Osteocyte (in vitro differentiated cells): Measurements from ENCODE around the gene WFDC11. TPM values are rescaled to one million over a fixed set of nuclear protein-coding genes. Genes with fewer than 3 reads are reported as not detected.

Experiments used
- DNase-seq: peaks from one replicate; pipeline ENCODE4 v3.0.0; 2021; ENCODE audit warnings: mixed read lengths; ENCODE audit not compliant: unreplicated experiment; ENCODE audit errors: extremely low spot score
- H3K27ac Mint-ChIP-seq: one replicate; pipeline ENCODE4 v1.8.0; 2021; ENCODE audit warnings: mild to moderate bottlenecking, mixed read lengths; ENCODE audit not compliant: unreplicated experiment
- H3K27me3 Mint-ChIP-seq: one replicate; pipeline ENCODE4 v1.8.0; 2021; ENCODE audit warnings: mixed read lengths; ENCODE audit not compliant: unreplicated experiment
- H3K36me3 Mint-ChIP-seq: one replicate; pipeline ENCODE4 v1.8.0; 2021; ENCODE audit warnings: mixed read lengths; ENCODE audit not compliant: unreplicated experiment
- H3K4me1 Mint-ChIP-seq: one replicate; pipeline ENCODE4 v1.8.0; 2021; ENCODE audit warnings: mixed read lengths; ENCODE audit not compliant: unreplicated experiment
- H3K4me3 Mint-ChIP-seq: one replicate; pipeline ENCODE4 v1.8.0; 2021; ENCODE audit warnings: mild to moderate bottlenecking, moderate library complexity, mixed read lengths; ENCODE audit not compliant: unreplicated experiment
- H3K9me3 Mint-ChIP-seq: one replicate; pipeline ENCODE4 v1.8.0; 2021; ENCODE audit warnings: mixed read lengths; ENCODE audit not compliant: unreplicated experiment
- microRNA-seq: library from miRNA; unstranded; fragments of <30 nt; microRNA quantifications from one replicate; pipeline ENCODE4 v1.1.0, GENCODE V29; 2020; ENCODE audit not compliant: unreplicated experiment
- total RNA-seq: library from RNA; stranded (reverse); gene quantifications from 2 replicates; pipeline ENCODE4 v1.2.1, GENCODE V29; 2021
- TF ChIP-seq, protein P1 (sequence below): fragments of 200-600 bp; sonication (generic); IDR thresholded peaks from 2 replicates; pipeline ENCODE4 v1.5.0; 2021; ENCODE audit warnings: antibody characterized with exemption, mild to moderate bottlenecking, moderate library complexity

Gene WFDC11
- total RNA-seq, 1 donor from 2014 or later = not detected

DNA sequence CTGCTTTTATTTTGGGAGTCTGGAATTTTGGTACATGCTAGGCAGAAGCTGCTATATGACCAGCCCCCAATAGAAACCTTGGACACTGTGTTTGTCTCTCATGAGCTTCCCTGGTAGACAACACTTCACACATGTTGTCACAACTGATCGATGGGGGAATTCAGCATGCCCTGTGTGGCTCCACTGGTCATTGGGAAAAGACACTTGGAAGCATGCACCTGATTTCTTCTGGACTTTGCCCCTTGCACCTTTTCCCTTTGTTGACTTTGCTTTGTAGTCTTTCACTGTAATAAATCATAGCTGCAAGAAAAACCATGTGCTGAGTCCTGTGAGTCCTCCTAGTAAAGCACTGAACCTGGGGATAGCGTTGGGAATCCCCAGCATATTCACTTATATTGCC lies 48.4 kb downstream of the WFDC11 start:
- no peak overlapping the region for H3K4me3 Mint-ChIP-seq

DNA sequence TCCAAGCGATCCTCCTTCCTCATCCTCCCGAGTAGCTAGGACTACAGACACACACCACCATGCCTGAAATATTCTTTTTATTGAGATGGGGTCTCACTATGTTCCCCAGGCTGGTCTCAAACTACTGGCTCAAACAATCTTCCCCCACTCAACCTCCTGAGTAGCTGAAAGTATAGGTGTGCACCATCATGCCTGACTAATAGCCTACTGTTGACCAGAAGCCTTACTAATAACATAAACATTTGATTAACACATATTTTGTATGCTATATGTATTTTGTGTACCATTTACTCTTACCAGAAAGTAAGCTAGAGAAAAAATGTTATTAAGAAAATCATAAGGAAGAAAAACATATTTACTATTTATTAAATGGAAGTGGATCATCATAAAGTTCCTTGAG lies 52.4 kb downstream of the WFDC11 start:
- no peaks in the 10 kb centered on the region for H3K4me1 Mint-ChIP-seq
- H3K9me3 Mint-ChIP-seq = no peaks in the 10 kb centered on the region
- DNase-seq = no peak
- H3K36me3 Mint-ChIP-seq = no peaks in the 10 kb centered on the region
- H3K4me3 Mint-ChIP-seq = no peak overlapping the region
- H3K27ac Mint-ChIP-seq = no peak overlapping the region
- H3K27me3 Mint-ChIP-seq = peaks cover 3% of the 10 kb centered on the region
- TF ChIP-seq, protein P1, sequence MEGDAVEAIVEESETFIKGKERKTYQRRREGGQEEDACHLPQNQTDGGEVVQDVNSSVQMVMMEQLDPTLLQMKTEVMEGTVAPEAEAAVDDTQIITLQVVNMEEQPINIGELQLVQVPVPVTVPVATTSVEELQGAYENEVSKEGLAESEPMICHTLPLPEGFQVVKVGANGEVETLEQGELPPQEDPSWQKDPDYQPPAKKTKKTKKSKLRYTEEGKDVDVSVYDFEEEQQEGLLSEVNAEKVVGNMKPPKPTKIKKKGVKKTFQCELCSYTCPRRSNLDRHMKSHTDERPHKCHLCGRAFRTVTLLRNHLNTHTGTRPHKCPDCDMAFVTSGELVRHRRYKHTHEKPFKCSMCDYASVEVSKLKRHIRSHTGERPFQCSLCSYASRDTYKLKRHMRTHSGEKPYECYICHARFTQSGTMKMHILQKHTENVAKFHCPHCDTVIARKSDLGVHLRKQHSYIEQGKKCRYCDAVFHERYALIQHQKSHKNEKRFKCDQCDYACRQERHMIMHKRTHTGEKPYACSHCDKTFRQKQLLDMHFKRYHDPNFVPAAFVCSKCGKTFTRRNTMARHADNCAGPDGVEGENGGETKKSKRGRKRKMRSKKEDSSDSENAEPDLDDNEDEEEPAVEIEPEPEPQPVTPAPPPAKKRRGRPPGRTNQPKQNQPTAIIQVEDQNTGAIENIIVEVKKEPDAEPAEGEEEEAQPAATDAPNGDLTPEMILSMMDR = no peak

More for the DNA sequence above, 48.4 kb downstream of the WFDC11 start:
- Mint-ChIP-seq H3K4me1 (no peaks in the 10 kb centered on the region), H3K36me3 (no peaks in the 10 kb centered on the region), H3K9me3 (no peaks in the 10 kb centered on the region), H3K27me3 (peaks cover 7% of the 10 kb centered on the region), H3K27ac (no peak overlapping the region)
- TF ChIP-seq, protein P1 = no peak
- DNase-seq = no peak

DNA sequence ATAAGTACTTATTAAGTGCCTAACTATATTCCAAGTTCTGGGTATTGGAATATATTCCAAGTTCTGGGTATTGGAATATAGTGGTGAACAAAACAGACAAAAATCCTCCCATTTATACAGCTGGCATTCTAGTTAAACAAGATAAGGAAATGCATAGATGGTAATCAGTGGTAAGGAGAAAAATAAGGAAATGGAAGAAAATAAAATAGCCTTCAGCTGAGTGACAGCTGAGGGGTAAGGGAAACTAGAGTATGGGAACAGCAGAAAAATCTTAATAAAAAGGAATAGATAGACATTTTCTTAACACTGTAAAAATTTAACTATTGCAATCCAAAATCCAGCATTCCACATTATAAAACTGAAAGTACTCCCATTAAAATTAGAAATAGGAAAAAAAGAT lies 57.7 kb downstream of the WFDC11 start:
- DNase-seq = no peak
- H3K36me3 Mint-ChIP-seq = no peaks in the 10 kb centered on the region
- peaks cover 10% of the 10 kb centered on the region for H3K9me3 Mint-ChIP-seq
- TF ChIP-seq, protein P1 = no peak
- H3K27ac Mint-ChIP-seq = no peak overlapping the region
- H3K4me1 Mint-ChIP-seq = no peaks in the 10 kb centered on the region
- no peak overlapping the region for H3K4me3 Mint-ChIP-seq
- peaks cover 6% of the 10 kb centered on the region for H3K27me3 Mint-ChIP-seq

DNA sequence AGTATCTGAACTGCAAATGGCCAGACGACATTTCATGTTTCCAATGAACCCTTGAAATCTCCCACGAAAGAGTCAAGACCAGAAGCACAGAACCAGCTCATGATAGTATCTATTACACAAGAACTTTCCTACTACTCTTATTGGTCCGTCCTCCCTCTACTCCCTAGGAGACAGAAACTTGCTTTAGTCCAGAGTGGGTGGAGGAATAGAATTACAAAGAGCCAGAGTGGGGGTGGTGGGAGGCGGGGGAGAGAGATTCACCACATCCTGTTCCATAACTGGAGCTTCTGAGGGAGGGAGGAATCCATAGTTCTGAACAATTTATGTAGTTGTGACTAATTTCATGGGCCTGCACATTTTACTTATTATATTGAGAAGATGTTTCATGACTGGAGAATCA lies 59.0 kb downstream of the WFDC11 start:
- Mint-ChIP-seq H3K36me3 (no peaks in the 10 kb centered on the region), H3K4me1 (no peaks in the 10 kb centered on the region), H3K27ac (no peak overlapping the region), H3K27me3 (peaks cover 6% of the 10 kb centered on the region), H3K9me3 (peaks cover 16% of the 10 kb centered on the region), H3K4me3 (no peak overlapping the region)
- DNase-seq = no peak
- TF ChIP-seq, protein P1 = no peak

DNA sequence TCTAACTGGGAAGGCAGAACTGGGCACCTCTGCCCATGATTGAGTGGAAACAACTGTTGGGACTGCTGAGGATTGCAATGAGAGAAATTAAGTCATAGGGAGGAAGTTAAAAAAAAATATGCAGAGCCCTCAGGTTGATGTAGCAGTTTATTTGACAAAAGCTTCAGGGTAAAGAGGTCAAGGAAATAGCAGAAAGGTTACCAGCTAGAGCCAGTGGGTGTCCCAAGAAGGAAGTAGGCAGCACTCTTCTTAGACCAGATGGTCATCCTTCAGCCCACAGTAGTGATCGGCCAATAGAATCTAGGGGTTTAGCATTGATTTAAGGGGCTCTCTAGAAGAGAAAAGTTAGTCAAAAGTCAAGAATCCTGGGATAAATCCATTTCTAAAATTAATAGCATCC lies 62.2 kb downstream of the WFDC11 start:
- no peaks in the 10 kb centered on the region for H3K4me1 Mint-ChIP-seq
- DNase-seq = no peak
- TF ChIP-seq, protein P1 = no peak
- peaks cover 25% of the 10 kb centered on the region for H3K9me3 Mint-ChIP-seq
- H3K36me3 Mint-ChIP-seq = no peaks in the 10 kb centered on the region
- H3K4me3 Mint-ChIP-seq = no peak overlapping the region
- peaks cover 6% of the 10 kb centered on the region for H3K27me3 Mint-ChIP-seq
- no peak overlapping the region for H3K27ac Mint-ChIP-seq

Small RNA genes within 50 kb of the gene (microRNA-seq; reads per million reads assigned to microRNA genes)
- gene MIR3617 = not detected

Other genes starting within 250 kb of the WFDC11 start
- not detected in 2 replicates for gene WFDC2, start 200.5 kb downstream of the WFDC11 start, total RNA-seq
- gene SPINT3, start 154.6 kb downstream of the WFDC11 start, total RNA-seq = not detected in 2 replicates
- not detected in 2 replicates for gene WFDC6, start 130.8 kb downstream of the WFDC11 start, total RNA-seq
- gene EPPIN, start 122.8 kb downstream of the WFDC11 start, total RNA-seq = not detected in 2 replicates
- gene WFDC8, start 91.0 kb downstream of the WFDC11 start, total RNA-seq = not detected in 2 replicates
- not detected in 2 replicates for gene WFDC10A, start 40.5 kb downstream of the WFDC11 start, total RNA-seq
- not detected in 2 replicates for gene WFDC9, start 39.0 kb downstream of the WFDC11 start, total RNA-seq
- gene WFDC13, start 31.8 kb upstream of the WFDC11 start, total RNA-seq = not detected in 2 replicates
- not detected in 2 replicates for gene WFDC10B, start 34.8 kb upstream of the WFDC11 start, total RNA-seq
- not detected in 2 replicates for gene SPINT4, start 52.1 kb upstream of the WFDC11 start, total RNA-seq
- 0.91 TPM in 1 of 2 replicates, not detected in the other for gene WFDC3, start 121.6 kb upstream of the WFDC11 start, total RNA-seq
- gene DNTTIP1, start 121.7 kb upstream of the WFDC11 start, total RNA-seq = 23.2 and 30.0 TPM in 2 replicates
- 21.3 and 21.9 TPM in 2 replicates for gene UBE2C, start 142.4 kb upstream of the WFDC11 start, total RNA-seq
- gene TNNC2, start 157.1 kb upstream of the WFDC11 start, total RNA-seq = 1.2 TPM in 1 of 2 replicates, not detected in the other
- 24.4 and 25.6 TPM in 2 replicates for gene SNX21, start 163.6 kb upstream of the WFDC11 start, total RNA-seq
- 23.6 and 23.9 TPM in 2 replicates for gene ACOT8, start 187.2 kb upstream of the WFDC11 start, total RNA-seq
- 3.9 and 4.4 TPM in 2 replicates for gene ZSWIM3, start 187.4 kb upstream of the WFDC11 start, total RNA-seq
- gene ZSWIM1, start 211.0 kb upstream of the WFDC11 start, total RNA-seq = 12.6 and 13.3 TPM in 2 replicates
- gene SPATA25, start 217.4 kb upstream of the WFDC11 start, total RNA-seq = 2.9 TPM in 2 replicates
- gene NEURL2, start 221.0 kb upstream of the WFDC11 start, total RNA-seq = 7.3 and 7.4 TPM in 2 replicates
- gene CTSA, start 221.1 kb upstream of the WFDC11 start, total RNA-seq = 310 and 318 TPM in 2 replicates
- 195 and 211 TPM in 2 replicates for gene PLTP, start 241.9 kb upstream of the WFDC11 start, total RNA-seq